ENCODE measurements around the gene GSTM1.

- no peak for TF ChIP-seq CTCF (IDR thresholded peaks at IDR 0.05; ENCODE audit: low read depth, low read length, poor library complexity, severe bottlenecking)
- no peak for TF ChIP-seq EZH2phosphoT487 (IDR thresholded peaks at IDR 0.05; ENCODE audit: borderline replicate concordance, low read length)
Observed at GRCh38 chr1:109639063-109639840, 48.4 kb upstream of the GSTM1 start.
